GM18508 (cell line): ENCODE measurements around the gene USP9X.
"Not testable (repeated sequence)": the region's sequence is repeated elsewhere in the genome, so short reads cannot be mapped to it uniquely, and the experiment has no call there.

Experiments used
- ATAC-seq: cut with Tn5 transposase; IDR thresholded peaks from one replicate; pipeline ENCODE4 v1.9.1; 2021; ENCODE audit warnings: moderate number of reproducible peaks; ENCODE audit not compliant: insufficient read depth, unreplicated experiment

The USP9X gene

DNA sequence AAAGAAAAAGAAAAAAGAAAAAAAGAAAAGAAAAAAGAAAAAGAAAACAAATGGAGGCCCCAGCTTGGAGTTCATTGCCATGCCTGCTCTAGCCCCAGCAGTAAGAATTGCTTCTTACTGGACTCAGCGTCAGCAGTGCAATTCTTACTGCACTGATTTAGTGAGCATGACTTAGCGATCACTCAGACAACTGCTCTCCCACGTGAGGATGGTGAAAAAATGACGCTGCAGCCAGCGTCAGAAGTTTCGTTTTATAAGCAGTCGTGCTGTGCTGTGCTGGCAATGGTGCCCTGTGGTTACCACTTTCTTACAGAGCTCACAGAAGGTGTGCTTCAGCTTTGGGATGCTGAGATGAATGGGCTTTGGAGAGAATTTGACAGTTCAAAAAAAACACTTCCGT, 180.4 kb downstream of the USP9X start:
- ATAC-seq = no peak

DNA sequence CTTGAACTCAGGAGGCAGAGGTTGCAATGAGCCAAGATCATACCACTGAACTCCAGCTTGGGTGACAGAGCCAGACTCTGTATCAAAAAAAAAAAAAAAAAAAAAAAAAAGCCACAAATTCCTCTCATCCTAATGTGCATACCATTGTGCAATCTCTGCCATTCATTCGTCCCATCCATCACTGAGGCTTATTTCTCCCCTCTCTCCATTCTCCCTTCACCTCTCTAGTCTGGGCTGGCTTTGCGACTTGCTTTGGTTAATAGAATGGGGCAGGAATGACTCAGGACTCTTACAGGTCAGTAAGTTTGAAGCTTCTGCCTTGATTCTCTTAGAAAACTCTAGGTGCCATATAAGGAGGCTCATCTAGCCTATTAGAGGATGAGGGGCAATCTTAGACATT, 188.4 kb downstream of the USP9X start:
- ATAC-seq = no peak

DNA sequence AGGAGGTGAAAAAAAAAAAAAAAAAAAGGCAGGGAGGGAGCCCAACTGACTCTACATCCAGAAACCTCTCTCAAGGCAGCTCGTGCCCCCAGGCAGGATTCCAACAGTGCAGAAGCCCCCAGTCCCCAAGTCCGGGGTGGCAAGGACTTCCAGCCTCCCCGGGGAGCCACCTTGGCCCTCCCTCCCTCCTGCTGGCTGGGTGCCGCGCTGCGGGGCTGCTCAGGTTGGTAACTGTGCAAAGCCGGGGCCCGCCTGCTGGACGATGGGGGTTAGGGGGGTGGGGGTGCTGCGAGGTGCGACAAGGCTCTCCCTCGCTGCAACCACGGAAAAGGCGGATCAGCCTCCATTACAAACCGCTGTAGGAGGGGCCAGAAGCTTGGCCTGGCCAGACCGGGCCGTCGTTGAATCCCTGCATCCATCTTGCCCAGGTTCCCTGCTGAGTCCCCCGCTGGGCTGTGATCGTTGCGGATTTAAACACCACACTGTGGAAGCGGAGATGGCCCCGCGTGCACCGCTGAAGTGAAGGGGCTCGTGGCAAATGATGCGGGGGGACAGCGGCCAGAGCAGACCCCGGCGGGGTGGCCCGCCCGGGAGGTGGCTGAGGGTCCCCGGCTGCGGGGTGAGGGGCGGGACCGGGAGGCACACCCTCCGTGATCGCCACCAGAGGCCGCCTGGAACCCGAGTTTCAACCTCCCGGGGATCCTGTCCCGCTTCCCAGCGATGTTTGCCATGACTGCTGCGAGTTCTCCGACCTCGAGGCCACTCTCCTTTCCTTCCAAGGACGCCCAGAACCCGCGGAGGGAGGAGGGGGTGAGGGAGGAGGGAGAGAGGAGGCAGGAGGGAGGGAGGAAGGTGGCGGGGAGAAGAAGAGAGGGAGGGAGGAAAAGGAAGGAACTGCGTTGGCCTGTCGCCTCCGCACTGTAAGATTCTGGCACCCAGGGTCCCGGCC, 190.7 kb downstream of the USP9X start:
- no peak for ATAC-seq

DNA sequence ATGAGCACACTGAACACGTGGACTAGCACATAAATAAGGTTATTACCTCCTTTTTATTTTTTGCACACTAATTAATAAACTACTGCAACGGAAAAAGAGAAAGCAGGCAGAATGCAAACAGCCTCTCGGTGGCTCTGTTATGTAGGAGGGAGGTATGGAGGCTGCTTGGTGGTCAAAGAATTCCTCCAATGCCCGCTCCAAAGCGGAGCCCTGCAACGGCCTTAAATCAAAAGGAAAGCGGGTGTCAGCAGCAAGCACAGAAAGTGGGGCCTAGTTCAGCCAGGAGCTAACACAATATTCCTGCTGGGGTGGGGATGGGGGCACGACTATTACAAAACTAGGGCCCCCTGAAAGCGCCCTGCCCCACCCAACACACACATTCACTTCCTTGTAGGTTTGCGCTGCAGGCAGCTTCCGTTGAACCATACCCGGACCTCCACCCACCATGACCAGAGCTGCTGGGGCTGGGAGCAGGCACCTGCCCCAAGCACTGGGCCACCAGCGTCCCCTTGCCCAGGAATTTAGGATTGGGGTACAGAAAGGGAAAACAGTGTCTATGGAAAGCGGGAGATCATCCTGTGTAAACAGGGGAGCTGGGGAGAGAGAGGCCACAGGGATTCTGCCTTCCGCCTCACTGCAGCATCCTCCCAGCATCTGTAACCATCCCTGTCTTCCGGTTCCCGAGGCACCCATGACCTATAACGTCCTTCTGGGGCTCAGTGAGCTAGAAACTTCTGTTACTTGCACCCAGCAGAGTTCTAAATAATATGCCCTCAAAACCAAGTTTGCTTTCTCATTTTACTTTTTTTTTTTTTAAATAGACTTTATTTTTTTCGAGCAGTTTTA, 191.6 kb downstream of the USP9X start:
- no peak for ATAC-seq

DNA sequence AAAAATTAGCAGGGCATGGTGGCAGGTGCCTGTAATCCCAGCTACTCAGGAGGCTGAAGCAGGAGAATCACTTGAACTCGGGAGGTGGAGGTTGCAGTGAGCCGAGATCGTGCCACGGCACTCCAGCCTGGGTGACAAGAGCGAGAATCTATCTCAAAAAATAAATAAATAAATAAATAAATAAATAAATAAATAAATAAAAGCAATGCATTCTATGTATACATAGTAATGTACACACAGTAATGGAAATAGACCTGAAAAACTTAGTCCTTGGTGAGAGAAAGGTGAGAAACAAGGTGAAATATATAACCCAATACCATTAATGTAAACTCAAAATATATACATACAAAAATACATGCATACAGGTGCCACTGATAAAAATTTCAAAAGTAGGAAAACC, 197.1 kb downstream of the USP9X start:
- not testable (repeated sequence) for ATAC-seq

DNA sequence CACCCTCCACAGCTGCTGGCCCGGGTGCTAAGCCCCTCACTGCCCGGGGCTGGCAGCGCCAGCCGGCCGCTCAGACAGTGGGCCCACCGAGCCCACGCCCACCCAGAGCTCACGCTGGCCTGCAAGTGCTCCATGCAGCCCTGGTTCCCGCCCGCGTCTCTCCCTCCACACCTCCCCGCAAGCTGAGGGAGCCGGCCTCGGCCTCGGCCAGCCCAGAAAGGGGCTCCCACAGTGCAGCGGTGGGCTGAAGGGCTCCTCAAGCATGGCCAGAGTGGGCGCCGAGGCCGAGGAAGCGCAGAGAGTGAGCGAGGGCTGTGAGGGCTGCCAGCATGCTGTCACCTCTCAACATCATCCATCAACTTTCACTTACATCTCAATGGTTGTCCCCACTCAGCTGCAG, 200.7 kb downstream of the USP9X start:
- ATAC-seq = not testable (repeated sequence)
